CD4-positive, alpha-beta T cell (primary cell): ENCODE measurements around the gene OPRM1. TPM values are rescaled to one million over a fixed set of nuclear protein-coding genes. Genes with fewer than 3 reads are reported as not detected.
A peak's percentile ranks its signal among the peaks of the same experiment; 100 is the strongest.

Experiments
- ATAC-seq: fragments of 200-7000 bp; cut with Tn5 transposase; one replicate; pipeline ENCODE4 v1.10.0; 2022; ENCODE audit warnings: mild to moderate bottlenecking; ENCODE audit not compliant: poor library complexity
- CTCF ChIA-PET: fragments of 350-600 bp; sonication (Branson Sonifier 250); formaldehyde crosslinking; loops from one replicate; lab custom pipeline; 2021; ENCODE audit warnings: antibody characterized with exemption, inconsistent platforms; lab: Charles Lee
- POLR2A ChIA-PET: fragments of 350-600 bp; sonication (Branson Sonifier 250); formaldehyde crosslinking; loops from one replicate; lab custom pipeline; 2021; ENCODE audit warnings: antibody characterized with exemption, inconsistent platforms; lab: Charles Lee
- DNase-seq, 14 experiments: peaks; one replicate each; pipeline ENCODE4 v3.0.0-alpha.2; 2013 to 2020; ENCODE audit warnings: mixed read lengths in 2 of 14
- H3K27ac ChIP-seq, 2 donors: one replicate each; pipeline versions ENCODE4 v1.5.1 to v1.7.0; 2013; ENCODE audit warnings: low read length in 2 of 2, low read depth in 1 of 2, mild to moderate bottlenecking in 1 of 2
- H3K27me3 ChIP-seq, 2 experiments: 1 replicate in 1 of 2; 2 replicates in 1 of 2; pipeline versions ENCODE4 v1.6.1 to v1.7.0; 2013; ENCODE audit warnings: low read length in 2 of 2, control low read depth in 1 of 2, mild to moderate bottlenecking in 1 of 2, moderate library complexity in 1 of 2; ENCODE audit not compliant: insufficient read depth in 2 of 2, control insufficient read depth in 1 of 2
- H3K36me3 ChIP-seq: one replicate; pipeline ENCODE4 v1.6.1; 2013; ENCODE audit warnings: low read length, control low read depth; ENCODE audit not compliant: insufficient read depth
- H3K4me1 ChIP-seq: one replicate; pipeline ENCODE4 v1.6.1; 2013; ENCODE audit warnings: low read length, control low read depth; ENCODE audit not compliant: insufficient read depth
- H3K4me3 ChIP-seq: one replicate; pipeline ENCODE4 v1.5.1; 2013; ENCODE audit warnings: mild to moderate bottlenecking, low read length, moderate library complexity
- H3K9me3 ChIP-seq, 2 experiments: 1 replicate in 1 of 2; 2 replicates in 1 of 2; pipeline versions ENCODE4 v1.6.1 to v1.7.0; 2013; ENCODE audit warnings: low read length in 2 of 2, mild to moderate bottlenecking in 2 of 2, control low read depth in 1 of 2, moderate library complexity in 1 of 2; ENCODE audit not compliant: control insufficient read depth in 1 of 2, insufficient read depth in 1 of 2
- H3K27ac Mint-ChIP-seq: one replicate; pipeline ENCODE4 v1.8.0; 2020; ENCODE audit warnings: mixed read lengths
- H3K27me3 Mint-ChIP-seq: one replicate; pipeline ENCODE4 v1.8.0; 2021; ENCODE audit warnings: mixed read lengths
- H3K36me3 Mint-ChIP-seq: one replicate; pipeline ENCODE4 v1.8.0; 2021; ENCODE audit warnings: low read depth, mixed read lengths
- H3K4me1 Mint-ChIP-seq: one replicate; pipeline ENCODE4 v1.8.0; 2021; ENCODE audit warnings: low read depth, mixed read lengths
- H3K4me3 Mint-ChIP-seq: one replicate; pipeline ENCODE4 v1.8.0; 2020; ENCODE audit warnings: mild to moderate bottlenecking, mixed read lengths
- H3K9me3 Mint-ChIP-seq: one replicate; pipeline ENCODE4 v1.8.0; 2020; ENCODE audit warnings: mixed read lengths
- intact Hi-C, 2 experiments: fragments of 100-400 bp; cut with DNase I in 1 of 2; cut with micrococcal nuclease in 1 of 2; formaldehyde crosslinking; loops; one replicate each; pipeline versions ENCODE4 v1.15.1 to v1.9.0; 2023 to 2025; cut with DNase I, micrococcal nuclease
- total RNA-seq, 174 experiments: library from RNA in 2 of 174; stranded (reverse) in 2 of 174; gene quantifications; one replicate each; pipeline ENCODE4 v1.2.3 and lab custom pipeline; 2021 to 2026
- TF ChIP-seq, protein P1 (sequence below): fragments of 200-600 bp; IDR thresholded peaks from one replicate; pipeline ENCODE4 v1.8.0; 2022; ENCODE audit warnings: antibody characterized with exemption, mild to moderate bottlenecking

The OPRM1 gene
- total RNA-seq, 2 experiments from 2014 or later: not detected

DNA sequence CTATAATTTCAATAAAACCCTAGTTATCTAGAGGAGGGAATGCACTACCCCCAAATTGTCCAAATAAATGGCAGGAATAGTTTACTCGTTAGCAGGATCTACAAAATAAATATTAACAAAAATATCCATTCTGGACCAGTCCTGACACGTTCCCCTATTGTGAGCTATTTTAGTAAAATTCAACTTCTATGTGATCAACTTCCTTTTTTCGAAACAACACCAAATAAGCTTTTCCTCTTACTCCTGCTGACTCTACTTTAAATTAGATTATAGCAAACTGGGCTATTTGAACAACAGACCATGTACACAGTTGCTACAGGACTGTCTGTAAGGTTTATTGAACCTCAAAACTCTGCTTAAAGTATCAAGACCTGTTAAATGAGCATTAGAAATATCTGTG lies 163.3 kb downstream of the OPRM1 start:
- Mint-ChIP-seq H3K27me3 (no peaks in the 10 kb centered on the region), H3K4me3 (no peak overlapping the region), H3K27ac (peak overlapping the region; percentile 16), H3K4me1 (peaks cover 74% of the 10 kb centered on the region), H3K36me3 (peaks cover 98% of the 10 kb centered on the region), H3K9me3 (no peaks in the 10 kb centered on the region)
- Histone ChIP-seq H3K27ac (no peak overlapping the region), H3K27me3 (no peaks in the 10 kb centered on the region), H3K9me3 (no peaks in the 10 kb centered on the region), H3K4me3 (no peak overlapping the region), H3K4me1 (peaks cover 5% of the 10 kb centered on the region), H3K36me3 (peaks cover 95% of the 10 kb centered on the region)
- TF ChIP-seq, protein P1, sequence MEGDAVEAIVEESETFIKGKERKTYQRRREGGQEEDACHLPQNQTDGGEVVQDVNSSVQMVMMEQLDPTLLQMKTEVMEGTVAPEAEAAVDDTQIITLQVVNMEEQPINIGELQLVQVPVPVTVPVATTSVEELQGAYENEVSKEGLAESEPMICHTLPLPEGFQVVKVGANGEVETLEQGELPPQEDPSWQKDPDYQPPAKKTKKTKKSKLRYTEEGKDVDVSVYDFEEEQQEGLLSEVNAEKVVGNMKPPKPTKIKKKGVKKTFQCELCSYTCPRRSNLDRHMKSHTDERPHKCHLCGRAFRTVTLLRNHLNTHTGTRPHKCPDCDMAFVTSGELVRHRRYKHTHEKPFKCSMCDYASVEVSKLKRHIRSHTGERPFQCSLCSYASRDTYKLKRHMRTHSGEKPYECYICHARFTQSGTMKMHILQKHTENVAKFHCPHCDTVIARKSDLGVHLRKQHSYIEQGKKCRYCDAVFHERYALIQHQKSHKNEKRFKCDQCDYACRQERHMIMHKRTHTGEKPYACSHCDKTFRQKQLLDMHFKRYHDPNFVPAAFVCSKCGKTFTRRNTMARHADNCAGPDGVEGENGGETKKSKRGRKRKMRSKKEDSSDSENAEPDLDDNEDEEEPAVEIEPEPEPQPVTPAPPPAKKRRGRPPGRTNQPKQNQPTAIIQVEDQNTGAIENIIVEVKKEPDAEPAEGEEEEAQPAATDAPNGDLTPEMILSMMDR: no peak
- ATAC-seq (no peak), DNase-seq (no peak)
- ChIA-PET CTCF (no interaction called here), POLR2A (no interaction called here)
- intact Hi-C loops: loop anchor here in 1 of 2 experiments (5.0 kb wide), 1 partner anchor 35 kb away; no protein-coding TSS in a partner anchor

GRCh38 chr6:154202958-154203357 lies 163.9 kb downstream of the OPRM1 start:
- Mint-ChIP-seq H3K9me3 (no peaks in the 10 kb centered on the region), H3K4me1 (peaks cover 72% of the 10 kb centered on the region), H3K27me3 (no peaks in the 10 kb centered on the region), H3K36me3 (peaks cover 98% of the 10 kb centered on the region), H3K27ac (peak overlapping the region; percentile 16), H3K4me3 (no peak overlapping the region)
- peaks cover 95% of the 10 kb centered on the region for H3K36me3 ChIP-seq
- intact Hi-C loops: loop anchor here in 1 of 2 experiments (5.0 kb wide), 1 partner anchor 36 kb away; no protein-coding TSS in a partner anchor
- POLR2A ChIA-PET: no interaction called here
- no peaks in the 10 kb centered on the region for H3K9me3 ChIP-seq
- TF ChIP-seq, protein P1: no peak
- H3K4me3 ChIP-seq: no peak overlapping the region
- no peaks in the 10 kb centered on the region for H3K27me3 ChIP-seq
- no peak overlapping the region for H3K27ac ChIP-seq
- no peak for ATAC-seq
- no peak for DNase-seq
- CTCF ChIA-PET: no interaction called here
- H3K4me1 ChIP-seq: peaks cover 3% of the 10 kb centered on the region

GRCh38 chr6:154206141-154206540 lies 167.1 kb downstream of the OPRM1 start:
- Mint-ChIP-seq H3K36me3 (peaks cover 96% of the 10 kb centered on the region), H3K9me3 (no peaks in the 10 kb centered on the region), H3K27ac (peak overlapping the region; percentile 19), H3K4me1 (peaks cover 53% of the 10 kb centered on the region), H3K27me3 (no peaks in the 10 kb centered on the region), H3K4me3 (no peak overlapping the region)
- Histone ChIP-seq H3K4me3 (no peak overlapping the region), H3K27me3 (no peaks in the 10 kb centered on the region), H3K4me1 (no peaks in the 10 kb centered on the region), H3K9me3 (no peaks in the 10 kb centered on the region), H3K36me3 (peaks cover 87% of the 10 kb centered on the region), H3K27ac (no peak overlapping the region)
- no peak for ATAC-seq
- intact Hi-C loops: no loop called here
- DNase-seq: no peak
- POLR2A ChIA-PET: no interaction called here
- CTCF ChIA-PET: no interaction called here
- TF ChIP-seq, protein P1: no peak
